Right cardiac atrium (tissue), 5 donors: Measurements from ENCODE around the gene MTCL1. TPM values are rescaled to one million over a fixed set of nuclear protein-coding genes. Genes with fewer than 3 reads are reported as not detected.

Source experiments
- ATAC-seq, 2 donors: fragments of 200-7000 bp; cut with Tn5 transposase; one replicate each; pipeline versions ENCODE4 v1.8.0 to v1.9.1; 2020; ENCODE audit warnings: moderate library complexity in 2 of 2, mild to moderate bottlenecking in 1 of 2
- DNase-seq, 3 donors: peaks; one replicate each; pipeline ENCODE4 v3.0.0-alpha.2; 2020
- H3K27ac ChIP-seq: one replicate; pipeline ENCODE4 v1.5.1; 2013; ENCODE audit warnings: mild to moderate bottlenecking, low read length, control low read depth, moderate library complexity
- H3K27me3 ChIP-seq: one replicate; pipeline ENCODE4 v1.6.1; 2013; ENCODE audit not compliant: control insufficient read depth, insufficient read depth
- H3K4me1 ChIP-seq: one replicate; pipeline ENCODE4 v1.6.1; 2013; ENCODE audit warnings: low read length; ENCODE audit not compliant: control insufficient read depth, insufficient read depth
- H3K4me3 ChIP-seq: one replicate; pipeline ENCODE4 v1.5.1; 2013; ENCODE audit warnings: low read length, control low read depth
- H3K9me3 ChIP-seq: one replicate; pipeline ENCODE4 v1.6.1; 2013; ENCODE audit warnings: low read length; ENCODE audit not compliant: control insufficient read depth
- WGBS: extraction: QIAGEN DNeasy Blood & Tissue Kit; methylation state at CpG from one replicate; pipeline ENCODE4 v1.1.7; 2013; 5-methylcytosine and 5-hydroxymethylcytosine counted together
- intact Hi-C, 4 donors: fragments of 100-400 bp; cut with DNase I; formaldehyde crosslinking; loops; one replicate each; pipeline versions ENCODE4 v1.11.0 to v1.14.0; 2022 to 2023
- polyA plus RNA-seq: library from polyadenylated mRNA; stranded (reverse); fragments of 200-250 nt; gene quantifications from one replicate; pipeline ENCODE4 v1.2.3, GENCODE V29; 2013
- total RNA-seq, 4 donors: library from RNA; stranded (reverse); fragmentation: NEBNext Ultra II Directional; extraction: Animal tissue kit (Norgen Biotek cat#: 25700); gene quantifications; one replicate each; pipeline ENCODE4 v1.2.1, GENCODE V29; 2021
- donor health status: healthy with polysubstance abuse.
- donor health status: DM: no; HTN: yes; CAD: no.
- donor health status: DM: no; HTN: no; CAD: no.
- donor health status: DM: no; HTN: yes; CAD: no; lungs with severe emphysema.
- donor health status: DM: yes; HTN: yes; CAD: no.

Gene MTCL1
- total and polyA plus RNA-seq, 5 donors, result 5.3 to 8.7 (median 6.4) TPM

- H3K4me1 ChIP-seq, result no peaks in the 10 kb centered on the region
- H3K27me3 ChIP-seq, result no peaks in the 10 kb centered on the region
- DNase-seq (no peak), ATAC-seq (no peak)
- H3K4me3 ChIP-seq, result no peak overlapping the region
- whole genome bisulfite sequencing, result 89% methylated on average over 4 of the region's 4 CpGs
- intact Hi-C loops, result no loop called here
- H3K9me3 ChIP-seq, result no peaks in the 10 kb centered on the region
- no peak overlapping the region for H3K27ac ChIP-seq
Observed at GRCh38 chr18:8857806-8858205, 152.4 kb downstream of the MTCL1 start.

DNA sequence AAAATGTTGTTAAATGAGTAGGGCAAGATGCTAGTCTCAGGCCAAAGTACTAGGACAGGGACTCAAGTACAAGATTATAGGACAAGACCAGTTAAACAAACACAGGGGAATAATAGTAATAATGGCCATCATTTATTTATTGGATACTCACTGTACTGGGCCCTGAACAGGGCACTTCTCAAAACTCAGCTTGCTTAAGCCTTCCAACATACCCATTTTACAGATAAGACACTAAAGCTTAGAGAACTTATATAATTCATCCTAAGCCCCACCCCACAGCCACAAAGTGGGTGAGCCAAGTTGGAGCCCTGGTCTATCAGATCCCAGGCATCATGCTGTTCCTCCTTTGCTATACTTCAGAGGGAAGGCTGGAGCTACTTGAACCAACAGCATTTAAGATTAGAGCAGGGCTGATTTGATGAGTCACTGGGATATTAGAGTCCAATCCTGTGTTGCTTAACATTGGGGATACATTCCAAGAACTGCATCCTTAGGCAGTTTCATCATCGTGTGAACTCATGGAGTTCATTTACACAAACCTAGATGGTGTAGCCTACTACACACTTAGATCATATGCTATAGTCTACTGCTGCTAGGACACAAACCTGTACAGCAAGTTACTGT, 153.6 kb downstream of the MTCL1 start:
- intact Hi-C loops, result no loop called here
- ATAC-seq (peak; percentile 61 to 68), DNase-seq (no peak)
- Histone ChIP-seq H3K27ac (no peak overlapping the region), H3K4me3 (no peak overlapping the region), H3K9me3 (no peaks in the 10 kb centered on the region), H3K4me1 (no peaks in the 10 kb centered on the region), H3K27me3 (no peaks in the 10 kb centered on the region)
- 43% methylated on average over 1 of the region's 1 CpG for WGBS

DNA sequence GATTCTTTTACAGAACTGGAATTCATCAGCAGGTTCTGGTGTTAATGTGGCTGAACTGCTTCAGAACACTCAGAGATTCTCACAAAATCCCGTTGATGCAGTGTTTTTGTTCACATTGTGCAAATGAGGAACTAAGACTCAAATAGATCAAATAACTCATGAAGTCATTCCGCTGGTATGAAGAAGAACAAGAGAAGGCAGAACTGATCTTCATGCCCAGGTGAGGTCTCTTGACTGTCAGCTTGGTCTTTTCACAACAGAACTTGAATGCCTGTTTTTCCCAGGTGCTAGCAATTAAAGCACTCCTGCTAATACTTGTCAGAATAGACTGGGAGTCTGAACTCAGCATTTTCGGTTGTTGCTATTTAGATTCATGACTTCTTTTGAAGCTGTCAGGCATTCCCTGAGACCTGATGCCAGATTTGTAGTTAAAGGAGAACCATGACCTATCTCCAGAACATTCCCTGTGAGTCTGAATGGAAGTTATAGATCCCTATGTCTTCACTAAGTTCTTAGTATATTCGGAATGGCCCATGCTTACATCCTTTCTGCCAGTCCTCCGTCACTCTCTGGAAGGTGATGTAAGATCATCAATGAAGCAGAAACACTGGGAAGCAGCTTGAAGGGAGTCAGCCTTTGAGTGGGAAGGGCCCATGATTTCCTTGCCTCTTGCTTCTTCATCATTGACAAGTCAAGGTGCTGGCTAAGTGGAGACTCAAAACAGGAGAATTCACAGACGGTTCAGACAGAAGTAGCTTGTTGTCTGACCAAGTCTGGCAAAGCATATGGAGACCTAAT, 155.7 kb downstream of the MTCL1 start:
- WGBS, result 87% methylated on average over 6 of the region's 6 CpGs
- DNase-seq, result no peak
- H3K27me3 ChIP-seq, result no peaks in the 10 kb centered on the region
- intact Hi-C loops, result no loop called here
- no peaks in the 10 kb centered on the region for H3K9me3 ChIP-seq
- no peaks in the 10 kb centered on the region for H3K4me1 ChIP-seq
- no peak overlapping the region for H3K27ac ChIP-seq
- H3K4me3 ChIP-seq, result no peak overlapping the region
- no peak for ATAC-seq

GRCh38 chr18:8863427-8863826, 158.1 kb downstream of the MTCL1 start:
- no peaks in the 10 kb centered on the region for H3K4me1 ChIP-seq
- H3K27ac ChIP-seq, result no peak overlapping the region
- DNase-seq (no peak), ATAC-seq (no peak)
- no peaks in the 10 kb centered on the region for H3K27me3 ChIP-seq
- no peaks in the 10 kb centered on the region for H3K9me3 ChIP-seq
- intact Hi-C loops, result no loop called here
- no peak overlapping the region for H3K4me3 ChIP-seq
- 90% methylated on average over 3 of the region's 3 CpGs for WGBS

DNA sequence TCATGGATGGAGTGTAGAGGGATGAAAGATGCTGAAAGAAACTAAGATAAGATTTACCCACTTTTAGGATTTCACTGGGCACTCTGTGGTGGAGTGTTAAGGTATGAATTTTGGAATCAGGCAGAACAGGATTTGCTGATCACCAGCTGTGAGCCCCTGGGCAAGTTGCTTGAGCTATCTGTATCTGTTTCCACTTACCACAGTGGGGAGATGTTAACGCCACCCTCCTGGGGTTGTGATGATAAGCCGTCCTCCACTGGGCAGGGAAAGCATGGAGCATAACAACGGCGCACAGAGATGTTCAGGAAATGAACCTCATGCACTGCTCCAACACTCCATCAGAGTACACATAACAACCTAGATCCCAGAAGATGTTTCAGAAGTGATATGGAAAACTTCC, 160.6 kb downstream of the MTCL1 start:
- DNase-seq, result no peak
- H3K4me3 ChIP-seq, result no peak overlapping the region
- intact Hi-C loops, result no loop called here
- no peaks in the 10 kb centered on the region for H3K27me3 ChIP-seq
- no peaks in the 10 kb centered on the region for H3K9me3 ChIP-seq
- WGBS, result 51% methylated on average over 4 of the region's 4 CpGs
- no peak for ATAC-seq
- no peaks in the 10 kb centered on the region for H3K4me1 ChIP-seq
- H3K27ac ChIP-seq, result no peak overlapping the region

DNA sequence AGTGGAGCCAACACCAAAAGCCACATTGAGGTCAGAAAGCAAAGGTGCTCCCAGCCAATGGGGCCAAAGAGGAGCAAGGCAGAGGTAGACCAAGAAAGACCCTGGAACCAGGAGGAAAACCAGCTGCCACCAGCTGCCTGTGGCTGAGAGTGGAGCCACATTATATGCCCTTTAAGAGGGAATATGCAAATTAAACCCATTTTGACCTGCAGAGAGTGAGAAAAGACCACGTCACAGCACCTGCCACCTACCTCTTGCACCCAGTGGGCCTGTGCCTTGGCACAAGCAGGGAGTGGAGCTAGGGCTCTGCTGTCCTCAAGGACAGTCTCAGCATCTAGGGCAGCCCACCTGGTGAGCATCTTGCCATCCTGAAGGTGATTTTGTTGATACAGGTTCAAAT, 161.3 kb downstream of the MTCL1 start:
- no peak for DNase-seq
- H3K27ac ChIP-seq, result no peak overlapping the region
- H3K27me3 ChIP-seq, result no peaks in the 10 kb centered on the region
- H3K4me3 ChIP-seq, result no peak overlapping the region
- ATAC-seq, result no peak
- no peaks in the 10 kb centered on the region for H3K9me3 ChIP-seq
- H3K4me1 ChIP-seq, result no peaks in the 10 kb centered on the region
- intact Hi-C loops, result no loop called here
- WGBS, result 89% methylated on average over 1 of the region's 1 CpG

DNA sequence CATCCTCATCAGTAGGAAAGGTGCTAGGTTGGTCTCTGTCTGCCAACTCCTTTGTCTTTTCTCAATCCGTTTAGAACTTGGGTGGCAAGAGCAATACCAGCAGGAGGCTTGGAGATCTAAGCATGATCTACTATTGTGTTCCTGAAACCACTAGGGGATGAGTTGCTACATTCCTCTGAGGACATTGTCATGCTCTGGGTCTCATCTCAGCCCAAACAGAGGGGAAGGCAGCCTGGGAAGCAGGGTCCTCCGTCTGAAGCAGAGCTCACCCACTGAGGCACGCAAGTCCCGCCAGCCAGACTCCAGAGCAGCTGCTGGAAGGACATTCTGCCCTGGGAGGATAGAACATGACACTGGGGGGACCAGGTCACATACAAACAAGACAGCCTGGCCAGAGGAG, 162.9 kb downstream of the MTCL1 start:
- Histone ChIP-seq H3K4me3 (no peak overlapping the region), H3K9me3 (no peaks in the 10 kb centered on the region), H3K4me1 (no peaks in the 10 kb centered on the region), H3K27me3 (no peaks in the 10 kb centered on the region), H3K27ac (no peak overlapping the region)
- DNase-seq (no peak), ATAC-seq (no peak)
- 73% methylated on average over 4 of the region's 4 CpGs for WGBS
- intact Hi-C loops, result no loop called here

GRCh38 chr18:8868779-8869415, 163.5 kb downstream of the MTCL1 start:
- H3K9me3 ChIP-seq, result no peaks in the 10 kb centered on the region
- no peak overlapping the region for H3K27ac ChIP-seq
- intact Hi-C loops, result no loop called here
- no peak overlapping the region for H3K4me3 ChIP-seq
- DNase-seq (no peak), ATAC-seq (no peak)
- 75% methylated on average over 2 of the region's 2 CpGs for WGBS
- H3K27me3 ChIP-seq, result no peaks in the 10 kb centered on the region
- no peaks in the 10 kb centered on the region for H3K4me1 ChIP-seq

DNA sequence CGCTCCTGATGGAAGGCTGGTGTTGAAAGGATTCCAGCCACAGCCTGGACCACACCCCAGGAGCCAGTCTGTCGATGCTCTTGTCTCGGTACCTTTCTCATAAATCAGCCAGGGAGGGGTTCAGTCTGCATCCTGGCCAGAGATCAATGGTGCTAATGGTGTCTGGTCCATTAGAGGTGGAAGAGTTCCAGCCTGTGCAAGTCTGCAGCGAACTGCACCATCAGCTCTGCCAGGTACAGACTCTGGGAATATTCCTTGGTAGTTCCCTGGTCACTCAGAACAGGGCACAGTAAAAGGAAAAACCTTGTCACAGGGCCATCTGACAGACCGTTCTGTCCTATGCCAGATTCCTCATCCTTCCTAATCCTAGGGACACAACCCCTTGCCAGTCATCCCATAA, 164.3 kb downstream of the MTCL1 start:
- 83% methylated on average over 5 of the region's 5 CpGs for WGBS
- Histone ChIP-seq H3K4me3 (no peak overlapping the region), H3K27me3 (no peaks in the 10 kb centered on the region), H3K9me3 (no peaks in the 10 kb centered on the region), H3K4me1 (no peaks in the 10 kb centered on the region), H3K27ac (no peak overlapping the region)
- intact Hi-C loops, result loop anchor here in 1 of 4 donors (10.0 kb wide), 1 partner anchor 85 kb away; no protein-coding TSS in a partner anchor
- ATAC-seq (no peak), DNase-seq (no peak)

- ATAC-seq, result no peak
- no peaks in the 10 kb centered on the region for H3K27me3 ChIP-seq
- DNase-seq, result no peak
- H3K27ac ChIP-seq, result no peak overlapping the region
- H3K9me3 ChIP-seq, result no peaks in the 10 kb centered on the region
- intact Hi-C loops, result loop anchor here in 1 of 4 donors (10.0 kb wide), 1 partner anchor 84 kb away; no protein-coding TSS in a partner anchor
- H3K4me1 ChIP-seq, result no peaks in the 10 kb centered on the region
- no peak overlapping the region for H3K4me3 ChIP-seq
- WGBS, result 84% methylated on average over 5 of the region's 5 CpGs
Observed at GRCh38 chr18:8870528-8870927, 165.2 kb downstream of the MTCL1 start.

GRCh38 chr18:8871489-8871888, 166.1 kb downstream of the MTCL1 start:
- WGBS, result 65% methylated on average over 1 of the region's 1 CpG
- H3K27ac ChIP-seq, result no peak overlapping the region
- intact Hi-C loops, result loop anchor here in 1 of 4 donors (10.0 kb wide), 1 partner anchor 83 kb away; no protein-coding TSS in a partner anchor

More at GRCh38 chr18:8871489-8871888, 166.1 kb downstream of the MTCL1 start:
- H3K4me3 ChIP-seq, result no peak overlapping the region
- no peak for ATAC-seq
- H3K27me3 ChIP-seq, result no peaks in the 10 kb centered on the region
- DNase-seq, result no peak
- no peaks in the 10 kb centered on the region for H3K9me3 ChIP-seq
- H3K4me1 ChIP-seq, result no peaks in the 10 kb centered on the region
